GM23248 (cell line): ENCODE results near the gene SSBP2.

ENCODE experiments used
- EZH2 ChIP-seq: fragments of 200-600 bp; sonication (generic); IDR thresholded peaks from 2 replicates; pipeline ENCODE4 v1.6.1; 2018; ENCODE audit warnings: antibody characterized with exemption, mild to moderate bottlenecking; ENCODE audit not compliant: insufficient read depth, poor library complexity, severe bottlenecking
- EZH2phosphoT487 ChIP-seq: fragments of 200-600 bp; sonication (generic); IDR thresholded peaks from 2 replicates; pipeline ENCODE4 v1.6.1; 2018; ENCODE audit warnings: antibody characterized with exemption, moderate library complexity, mild to moderate bottlenecking, low read depth; ENCODE audit not compliant: insufficient read depth

GRCh38 chr5:81685471-81685870, 65.4 kb downstream of the SSBP2 start:
- TF ChIP-seq EZH2 (no peak), EZH2phosphoT487 (no peak)
